ENCODE measurements around the gene CUBN.
"Not testable (repeated sequence)": the region's sequence is repeated elsewhere in the genome, so short reads cannot be mapped to it uniquely, and the experiment has no call there.

CUBN gene

DNA sequence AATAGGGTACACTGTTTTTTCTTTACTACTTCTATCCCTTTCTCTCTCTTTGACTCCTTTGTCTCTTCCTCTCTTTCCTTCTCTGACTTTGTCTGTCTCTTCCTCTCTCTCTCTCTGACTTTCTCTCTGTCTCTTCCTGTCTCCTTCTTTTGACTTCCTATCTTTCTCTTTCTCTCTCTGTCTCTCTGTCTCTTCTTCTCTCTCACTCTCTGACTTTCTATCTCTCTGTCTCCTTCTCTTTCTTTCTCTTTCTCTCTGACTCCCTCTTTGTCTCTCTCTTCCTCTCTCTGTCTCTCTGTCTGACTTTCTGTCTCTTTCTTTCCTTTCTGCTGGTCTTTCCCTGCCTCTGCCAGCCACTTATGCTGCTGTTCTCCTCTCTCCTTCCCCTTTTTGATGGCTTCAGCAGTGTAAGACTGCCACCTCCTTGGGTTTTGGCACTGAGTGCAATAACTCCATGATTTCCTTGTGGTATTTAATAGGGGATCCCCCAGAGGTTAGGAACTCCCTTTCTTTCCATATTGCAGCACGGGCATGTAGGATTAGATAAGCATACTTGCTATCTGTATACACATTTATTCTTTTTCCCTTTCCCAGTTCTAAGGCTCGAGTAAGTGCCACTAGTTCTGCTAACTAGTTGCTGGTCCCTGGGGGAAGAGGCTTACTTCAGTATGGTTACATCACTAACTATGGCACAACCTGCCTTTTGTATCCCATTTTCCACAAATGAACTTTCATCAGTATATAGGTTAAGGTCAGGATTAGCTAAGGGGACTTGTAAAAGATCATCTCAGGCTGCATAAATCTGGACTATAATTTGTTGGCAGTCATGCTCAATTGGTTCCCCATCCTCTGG is 116.3 kb downstream of the CUBN start:
- DNase-seq (ENCODE audit: low read depth in 2 of 2), result not testable (repeated sequence)

DNA sequence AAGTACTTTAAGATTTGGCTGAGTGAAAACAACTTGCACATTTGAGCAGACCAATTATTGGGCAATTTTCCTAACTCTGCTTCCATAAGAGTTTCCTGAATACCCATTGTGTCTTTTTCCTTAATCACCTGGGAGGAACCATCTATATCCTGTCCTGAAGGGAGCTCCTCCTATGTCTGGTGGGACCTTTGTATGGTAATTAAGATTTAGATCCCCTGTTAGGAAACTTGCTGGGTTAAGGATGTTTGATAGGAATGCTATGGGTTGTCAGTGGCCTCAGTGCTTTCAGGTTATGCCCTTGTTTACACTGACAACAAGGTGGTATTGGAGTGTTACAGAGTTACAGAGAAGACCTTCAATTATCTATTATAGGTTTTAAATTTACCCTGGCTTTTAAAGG is 116.9 kb downstream of the CUBN start:
- DNase-seq (ENCODE audit: low read depth in 2 of 2), result not testable (repeated sequence)

GRCh38 chr10:17010363-17011145 is 119.1 kb downstream of the CUBN start:
- no peak for DNase-seq (ENCODE audit: low read depth in 2 of 2)

- no peak for DNase-seq (ENCODE audit: low read depth in 2 of 2)
Observed at GRCh38 chr10:17009212-17009700, 120.4 kb downstream of the CUBN start.

GRCh38 chr10:17007418-17007770 is 122.2 kb downstream of the CUBN start:
- DNase-seq (ENCODE audit: low read depth in 2 of 2), result no peak

GRCh38 chr10:17006631-17007417 is 122.8 kb downstream of the CUBN start:
- DNase-seq (ENCODE audit: low read depth in 2 of 2), result no peak

DNA sequence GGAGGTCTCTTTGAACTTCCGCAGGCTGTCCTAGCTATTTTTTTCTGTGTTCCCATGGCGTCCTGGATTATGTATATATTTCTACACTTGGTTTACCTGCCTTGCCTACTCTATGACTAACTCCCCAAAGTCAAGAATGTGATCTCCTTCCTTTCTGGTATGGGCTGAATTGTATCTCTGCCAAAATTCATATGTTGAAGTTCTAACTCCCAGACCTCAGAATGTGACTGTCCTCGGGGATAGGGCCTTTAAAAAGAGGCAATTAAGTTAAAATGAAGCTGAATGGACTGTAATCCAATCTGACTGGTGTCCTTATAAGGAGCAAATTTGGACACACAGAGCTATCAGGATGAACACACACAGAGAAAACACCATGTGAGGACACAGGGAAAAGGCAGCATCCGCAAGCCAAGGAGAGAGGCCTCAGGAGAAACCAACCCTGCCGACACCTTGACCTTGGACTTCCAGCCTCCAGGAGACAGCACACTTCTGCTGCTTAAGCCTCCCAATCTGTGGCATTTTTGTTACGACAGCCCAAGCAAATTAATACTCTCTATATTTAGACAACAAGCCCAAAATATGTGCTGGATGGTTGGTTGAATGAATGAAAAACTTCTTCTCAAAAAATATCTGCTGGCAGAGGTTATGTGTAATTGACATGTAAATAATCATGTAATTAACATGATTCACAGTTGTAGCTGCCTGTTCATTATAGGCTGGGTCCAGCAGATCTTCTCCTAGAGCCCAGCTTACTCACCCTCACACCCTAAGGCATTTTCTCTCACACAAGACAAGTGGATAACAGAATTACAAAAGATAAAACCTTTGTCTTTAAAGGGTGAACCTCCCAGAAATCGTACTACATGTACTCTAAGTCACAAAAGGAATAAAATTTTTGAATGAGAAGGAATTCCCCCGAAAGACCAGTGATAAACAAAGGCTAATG is 123.7 kb downstream of the CUBN start:
- no peak for DNase-seq (ENCODE audit: low read depth in 2 of 2)

- DNase-seq (ENCODE audit: low read depth in 2 of 2), result no peak
Observed at GRCh38 chr10:17004801-17005380, 124.7 kb downstream of the CUBN start.

DNA sequence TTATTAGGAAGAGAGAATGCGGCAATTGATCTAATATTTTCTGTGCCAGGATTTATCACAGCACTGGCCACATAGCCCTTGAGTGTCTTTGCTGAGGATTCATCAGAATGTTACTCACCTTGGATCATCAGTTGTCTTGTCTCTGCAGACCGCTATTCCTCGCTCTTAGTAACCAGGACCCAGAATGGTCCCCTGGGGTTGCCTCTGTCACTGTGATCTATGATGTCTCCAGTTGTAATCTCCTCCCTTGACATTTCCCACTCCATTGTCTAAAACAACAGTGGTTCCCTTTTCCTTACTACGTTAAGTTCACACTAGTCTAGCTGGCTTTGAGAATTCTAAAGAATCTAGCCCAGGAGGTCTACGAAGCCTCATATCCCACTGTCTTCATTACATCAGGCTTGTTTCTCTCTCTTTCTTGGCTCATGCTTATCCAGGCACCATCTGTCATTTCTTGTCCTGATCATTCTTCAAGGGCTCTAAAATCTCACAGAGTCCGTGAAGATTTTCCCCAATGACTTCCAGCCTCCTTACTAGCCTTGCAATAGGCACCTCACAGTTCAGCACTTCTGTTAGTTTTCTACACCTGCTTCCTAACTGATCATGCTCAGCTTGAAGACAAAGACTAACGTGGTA is 125.8 kb downstream of the CUBN start:
- no peak for DNase-seq (ENCODE audit: low read depth in 2 of 2)

DNA sequence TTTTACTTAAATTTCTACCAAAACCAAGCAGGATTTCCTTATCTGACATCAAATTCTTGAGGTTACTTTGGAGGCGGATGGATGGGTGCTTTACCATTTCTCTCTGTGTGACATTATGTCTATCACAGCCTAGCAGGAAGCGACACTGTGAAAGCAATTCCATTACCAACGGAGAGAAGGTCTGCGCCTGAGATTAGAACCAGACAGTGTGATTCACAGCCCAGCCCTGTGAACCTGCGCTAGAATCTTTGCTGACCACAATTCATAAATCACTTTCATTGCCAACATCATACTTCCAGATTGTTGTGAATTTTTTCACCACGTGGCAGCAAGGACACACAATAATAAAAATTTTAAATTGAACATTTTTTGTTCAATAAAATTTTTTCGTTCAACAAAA is 126.5 kb downstream of the CUBN start:
- peak; percentile 36 to 67 for DNase-seq (ENCODE audit: low read depth in 2 of 2)

DNA sequence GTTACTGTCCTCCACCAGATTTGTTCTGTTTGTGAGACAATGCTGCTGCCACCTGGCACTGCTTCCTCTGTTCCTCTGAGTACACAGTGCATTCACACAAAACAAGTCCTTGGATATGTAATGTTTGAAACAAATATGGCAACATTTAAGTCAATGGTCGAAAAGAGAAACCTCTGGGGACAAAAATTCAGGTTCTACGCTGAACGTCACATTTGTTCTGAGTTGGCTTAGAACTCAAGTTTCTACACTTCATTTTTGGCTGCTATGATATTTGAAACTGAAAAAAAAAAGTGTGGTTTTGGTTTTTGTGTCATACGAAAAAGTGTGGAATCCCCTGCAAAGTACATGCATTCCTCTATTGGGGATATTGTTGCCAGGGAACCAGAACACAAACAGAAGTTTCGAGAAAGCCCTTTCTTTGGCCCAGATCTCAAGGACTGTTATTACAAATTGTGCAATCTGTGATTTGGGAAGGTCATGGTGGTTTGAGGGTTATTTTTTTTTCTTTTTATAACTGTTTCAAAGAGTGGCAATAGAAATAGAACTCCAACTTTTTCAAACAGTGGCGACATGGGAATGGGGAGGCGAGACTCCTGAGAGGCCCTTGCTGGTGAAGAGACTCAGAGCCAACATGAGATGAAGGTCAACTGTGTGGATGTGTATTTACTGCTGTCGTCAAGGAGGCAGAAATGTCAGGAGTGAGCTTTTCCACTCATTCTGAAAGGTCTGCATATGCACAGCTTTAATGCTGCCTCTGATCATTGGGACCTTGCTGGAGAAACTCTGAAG is 127.5 kb downstream of the CUBN start:
- no peak for DNase-seq (ENCODE audit: low read depth in 2 of 2)

DNA sequence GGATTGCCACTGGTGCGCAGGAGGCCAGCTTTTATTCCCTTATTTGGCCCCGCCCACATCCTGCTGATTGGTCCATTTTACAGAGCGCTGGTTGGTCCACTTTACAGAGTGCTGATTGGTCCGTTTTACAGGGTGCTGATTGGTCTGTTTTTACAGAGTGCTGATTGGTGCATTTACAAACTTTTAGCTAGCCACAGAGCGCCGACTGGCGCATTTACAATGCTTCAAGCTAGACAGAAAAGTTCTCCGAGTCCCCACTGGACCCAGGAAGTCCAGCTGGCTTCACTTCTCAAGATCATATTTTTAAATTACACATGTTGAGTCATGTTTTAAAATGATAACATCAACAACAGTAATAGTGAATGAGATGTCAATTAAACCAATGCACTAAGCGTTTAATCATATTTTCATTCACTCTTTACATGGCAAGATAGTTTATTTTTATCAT is 128.3 kb downstream of the CUBN start:
- no peak for DNase-seq (ENCODE audit: low read depth in 2 of 2)

DNA sequence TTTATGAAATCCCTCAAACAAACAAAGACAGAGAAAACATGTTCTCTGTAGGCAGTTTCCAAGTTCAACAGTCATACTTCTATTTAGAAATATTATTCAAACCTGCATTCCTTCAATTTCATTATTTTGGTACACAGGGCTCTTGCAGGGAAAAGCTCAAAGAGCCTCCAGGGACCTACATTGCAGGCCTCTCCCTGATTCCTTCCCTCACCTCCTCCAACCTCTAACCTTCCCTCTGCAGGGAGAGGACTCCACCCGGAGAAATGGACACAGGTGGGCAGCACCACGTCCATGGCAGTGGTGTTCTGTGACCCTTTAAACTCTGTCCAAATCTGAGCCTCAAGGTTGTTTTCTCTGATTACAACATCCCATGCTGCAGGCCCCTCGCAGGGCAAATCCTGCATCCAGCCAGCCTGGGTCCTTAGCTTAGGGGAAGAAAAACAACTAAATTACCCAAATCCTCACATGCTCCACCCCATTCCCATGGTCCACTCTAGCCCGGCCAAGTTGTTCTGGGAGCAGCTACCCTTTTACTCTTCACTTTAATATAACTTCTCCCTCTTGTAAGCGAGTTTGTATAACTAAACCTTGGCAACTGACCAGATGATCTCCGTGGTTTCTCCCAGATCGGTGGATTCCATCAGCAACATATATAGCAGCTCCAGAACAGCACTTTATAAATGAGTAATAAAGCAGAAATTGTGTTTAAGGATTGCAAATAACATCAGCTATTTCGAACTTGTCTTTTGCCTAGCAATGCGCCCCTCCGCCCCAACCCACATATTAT is 129.8 kb downstream of the CUBN start:
- no peak for DNase-seq (ENCODE audit: low read depth in 2 of 2)

- no peak for DNase-seq (ENCODE audit: low read depth in 2 of 2)
Observed at GRCh38 chr10:16996530-16996964, 133.1 kb downstream of the CUBN start.

DNA sequence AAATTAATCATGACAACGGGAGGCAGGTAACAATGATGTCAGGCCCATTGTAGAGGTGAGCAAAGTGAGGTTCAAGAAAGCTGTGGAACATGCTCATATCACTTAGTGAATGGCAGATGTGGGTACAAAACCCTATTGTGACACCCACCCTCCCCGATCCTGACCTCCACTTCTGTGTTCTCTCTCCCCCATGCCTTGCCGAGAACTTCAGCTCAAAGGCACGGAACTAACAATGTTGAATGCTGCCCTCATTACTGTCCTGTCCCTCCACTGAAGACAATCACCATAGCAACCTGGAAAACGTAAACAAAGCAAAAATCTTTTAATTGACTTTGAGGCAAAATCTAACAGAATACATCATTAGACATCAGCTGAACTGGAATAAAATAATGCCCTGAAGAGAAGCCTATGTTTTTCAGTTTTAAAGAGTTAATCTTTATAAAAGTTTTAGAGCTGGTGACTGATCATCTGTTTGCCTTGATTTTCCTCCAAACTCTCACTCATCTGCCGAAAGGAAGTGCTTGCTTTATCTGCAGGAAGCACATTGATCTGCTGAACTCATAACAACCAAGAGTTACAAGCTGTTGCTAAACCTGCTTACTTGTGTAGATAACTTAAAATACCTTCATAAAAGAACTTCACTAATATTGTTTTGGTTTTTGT is 133.6 kb downstream of the CUBN start:
- no peak for DNase-seq (ENCODE audit: low read depth in 2 of 2)

DNA sequence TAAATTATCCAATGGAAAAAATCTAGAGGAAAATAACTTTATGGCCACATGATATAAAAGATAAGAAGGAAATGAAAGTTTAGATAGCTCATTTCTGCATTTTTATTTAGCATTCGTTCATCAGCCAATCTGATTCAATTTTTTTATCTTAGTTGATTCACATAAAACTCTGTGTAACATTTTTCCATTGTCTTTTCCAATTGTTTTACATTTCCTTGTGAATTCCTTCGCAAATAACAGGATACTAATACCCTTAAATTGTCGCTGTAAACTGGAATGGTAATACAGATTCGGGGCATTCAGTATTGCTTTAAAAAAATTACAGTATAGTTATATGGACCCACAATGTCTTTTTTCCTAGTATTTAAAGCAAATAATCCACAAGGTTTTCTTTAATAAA is 136.4 kb downstream of the CUBN start:
- no peak for DNase-seq (ENCODE audit: low read depth in 2 of 2)

DNA sequence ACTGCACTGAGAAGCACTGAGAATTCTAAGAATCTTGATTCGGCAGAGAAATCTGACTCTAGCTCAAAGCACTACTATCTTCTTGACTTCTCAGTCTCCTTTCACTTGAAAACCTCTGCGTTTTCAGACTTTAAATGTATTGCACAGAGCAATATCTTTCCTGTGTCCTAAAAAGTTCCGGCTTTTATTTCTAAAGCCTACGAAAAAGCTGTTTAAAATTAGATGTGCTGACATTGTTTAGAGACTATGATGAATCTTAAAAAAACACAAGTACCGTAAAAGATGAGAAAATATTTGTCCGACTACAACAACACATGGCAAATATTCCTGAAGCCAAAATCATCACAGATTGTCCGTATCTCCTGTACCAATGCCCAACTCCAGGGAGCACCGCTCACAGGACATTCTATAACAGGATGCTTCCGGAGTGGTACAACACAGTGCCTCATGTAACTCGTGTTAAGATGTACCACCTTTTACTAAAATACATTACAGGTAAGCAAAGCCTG is 136.9 kb downstream of the CUBN start:
- DNase-seq (ENCODE audit: low read depth in 2 of 2), result no peak

DNA sequence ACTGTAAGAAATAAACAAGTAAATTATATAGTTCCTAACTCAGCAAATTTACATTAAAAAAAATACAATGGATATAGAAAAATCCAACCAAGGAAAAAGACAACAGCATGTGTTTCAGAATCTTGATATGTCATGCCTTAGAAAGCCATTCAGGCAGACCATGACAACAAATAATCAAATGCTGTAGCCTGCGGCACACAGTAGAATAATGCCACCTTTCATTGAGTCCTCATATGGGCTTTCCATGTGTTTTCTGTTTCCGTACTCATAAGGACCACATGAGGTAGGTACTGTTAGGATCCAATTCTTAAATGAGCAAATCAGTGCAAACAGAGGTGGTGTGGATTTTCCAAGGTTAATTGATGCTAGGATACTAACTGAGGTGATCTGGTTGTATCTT is 138.6 kb downstream of the CUBN start:
- DNase-seq (ENCODE audit: low read depth in 2 of 2), result no peak
